Keratinocyte (primary cell): ENCODE data around the gene REXO1. TPM values are rescaled to one million over a fixed set of nuclear protein-coding genes. Genes with fewer than 3 reads are reported as not detected.
"Not testable (repeated sequence)": the region's sequence is repeated elsewhere in the genome, so short reads cannot be mapped to it uniquely, and the experiment has no call there.

Source experiments
- DNase-seq: peaks from one replicate; pipeline ENCODE4 v3.0.0-alpha.2; 2011; ENCODE audit warnings: low read depth, missing footprints, low spot score
- FAIRE-seq: peaks from 2 replicates; lab custom pipeline; 2011; peaks lifted over from hg19 to GRCh38; lab: Jason Lieb, UNC
- H2AFZ ChIP-seq: 2 replicates; pipeline ENCODE4 v1.6.0; 2012; ENCODE audit warnings: low read length, control low read depth, inconsistent platforms; ENCODE audit not compliant: control insufficient read depth
- H3K27ac ChIP-seq: 2 replicates; pipeline ENCODE4 v1.5.1; 2011; ENCODE audit warnings: low read length; ENCODE audit not compliant: control insufficient read depth, insufficient read depth
- H3K27me3 ChIP-seq: 3 replicates; pipeline ENCODE4 v1.6.0; 2011; ENCODE audit warnings: low read length; ENCODE audit not compliant: control insufficient read depth, insufficient read depth; ENCODE audit errors: extremely low read depth
- H3K36me3 ChIP-seq, 2 experiments: 2 replicates in 1 of 2; 3 replicates in 1 of 2; pipeline ENCODE4 v1.5.1; 2011; ENCODE audit warnings: low read length in 2 of 2, mild to moderate bottlenecking in 1 of 2; ENCODE audit not compliant: control insufficient read depth in 2 of 2, insufficient read depth in 2 of 2; ENCODE audit errors: extremely low read depth in 1 of 2
- H3K4me1 ChIP-seq: 3 replicates; pipeline ENCODE4 v1.5.1; 2011; ENCODE audit warnings: low read length; ENCODE audit not compliant: control insufficient read depth, insufficient read depth; ENCODE audit errors: extremely low read depth
- H3K4me2 ChIP-seq: 3 replicates; pipeline ENCODE4 v1.6.0; 2011; ENCODE audit warnings: low read depth, low read length; ENCODE audit not compliant: control insufficient read depth, insufficient read depth; ENCODE audit errors: extremely low read depth
- H3K4me3 ChIP-seq, 3 experiments: fragments of 200-600 bp in 1 of 3; sonication (generic) in 1 of 3; 2 replicates in 2 of 3; 3 replicates in 1 of 3; pipeline ENCODE4 v1.5.1; 2011 to 2016; ENCODE audit warnings: low read length in 3 of 3, mild to moderate bottlenecking in 3 of 3, control low read depth in 2 of 3, inconsistent platforms in 1 of 3, low read depth in 1 of 3, mixed read lengths in 1 of 3, mixed run types in 1 of 3, moderate library complexity in 1 of 3; ENCODE audit not compliant: control insufficient read depth in 2 of 3, insufficient read depth in 2 of 3; ENCODE audit errors: extremely low read depth in 1 of 3
- H3K79me2 ChIP-seq: 2 replicates; pipeline ENCODE4 v1.6.0; 2012; ENCODE audit warnings: low read length; ENCODE audit not compliant: control insufficient read depth, insufficient read depth
- H3K9ac ChIP-seq: 3 replicates; pipeline ENCODE4 v1.6.0; 2011; ENCODE audit warnings: low read length; ENCODE audit not compliant: control insufficient read depth, insufficient read depth; ENCODE audit errors: extremely low read depth
- H3K9me1 ChIP-seq: 3 replicates; pipeline ENCODE4 v1.6.0; 2011; ENCODE audit warnings: low read length; ENCODE audit not compliant: control insufficient read depth, insufficient read depth; ENCODE audit errors: extremely low read depth
- H3K9me3 ChIP-seq: 2 replicates; pipeline ENCODE4 v1.5.1; 2012; ENCODE audit warnings: low read depth, low read length; ENCODE audit not compliant: control insufficient read depth
- H4K20me1 ChIP-seq: 3 replicates; pipeline ENCODE4 v1.6.0; 2011; ENCODE audit warnings: low read length; ENCODE audit not compliant: control insufficient read depth, insufficient read depth; ENCODE audit errors: extremely low read depth
- CTCF ChIP-seq, 3 experiments: IDR thresholded peaks in 1 of 3; conservative IDR thresholded peaks in 1 of 3; optimal IDR thresholded peaks in 1 of 3; 2 replicates in 2 of 3; 3 replicates in 1 of 3; pipeline versions ENCODE3 to v1.5.1; 2011; ENCODE audit warnings: low read length in 3 of 3, mild to moderate bottlenecking in 3 of 3, moderate library complexity in 2 of 3, control low read depth in 1 of 3, inconsistent platforms in 1 of 3; ENCODE audit not compliant: insufficient read depth in 2 of 3; ENCODE audit errors: extremely low read depth in 1 of 3
- EZH2 ChIP-seq: IDR thresholded peaks from one replicate; pipeline ENCODE4 v1.6.1; 2012; ENCODE audit warnings: inconsistent platforms, mild to moderate bottlenecking, low read length, moderate library complexity
- dilution Hi-C: fragments of 300-500 bp; cut with MboI; formaldehyde crosslinking; loops from one replicate; pipeline ENCODE4 v1.7.0; 2020; ENCODE audit warnings: low sequenced_read_pairs; ENCODE audit not compliant: extremely low pct_ligation_motif_present
- polyA plus RNA-seq, 5 experiments: library from polyadenylated mRNA; depleted of rRNA in 3 of 5; stranded (reverse) in 3 of 5; stranded (forward) in 1 of 5; unstranded in 1 of 5; fragments of >200 nt; gene quantifications; 1 replicate in 1 of 5; 2 replicates in 3 of 5; 3 replicates in 1 of 5; pipeline versions ENCODE4 v1.2.1 to v1.2.3, GENCODE V29; 2011 to 2012; ENCODE audit warnings: missing spikeins in 2 of 5, low read depth in 1 of 5, low replicate concordance in 1 of 5

REXO1 gene
- polyA plus RNA-seq, 1 donor (not counting 4 experiments of a cell fraction or from before 2014, with no cell fraction given) = 6.1 TPM

GRCh38 chr19:1882089-1882785 is 34.0 kb upstream of the REXO1 start:
- no peak for DNase-seq
- dilution Hi-C loops = no loop called here
- peak overlapping the region; percentile 1 for H3K4me2 ChIP-seq
- no peak overlapping the region for H3K9ac ChIP-seq
- FAIRE-seq = peak; percentile 41
- no peak overlapping the region for H3K4me3 ChIP-seq
- peaks cover 5 to 11% of the 10 kb centered on the region in 2 experiments for H3K36me3 ChIP-seq
- TF ChIP-seq EZH2 (no peak), CTCF (optimal IDR thresholded peaks at IDR 0.05 in 1 of 3, IDR thresholded peaks at IDR 0.05 in 1 of 3, conservative IDR thresholded peaks at IDR 0.05 in 1 of 3; ENCODE audit: extremely low read depth in 1 of 3, insufficient read depth in 2 of 3, low read length in 3 of 3) (no peak)
- H3K79me2 ChIP-seq = peaks cover 47% of the 10 kb centered on the region
- H3K4me1 ChIP-seq = peaks cover 24% of the 10 kb centered on the region
- H2AFZ ChIP-seq = no peak overlapping the region
- H3K9me3 ChIP-seq = no peaks in the 10 kb centered on the region
- H3K9me1 ChIP-seq = peaks cover 6% of the 10 kb centered on the region
- no peak overlapping the region for H3K27ac ChIP-seq
- H3K27me3 ChIP-seq = no peaks in the 10 kb centered on the region
- peaks cover 25% of the 10 kb centered on the region for H4K20me1 ChIP-seq

- FAIRE-seq, dilution Hi-C loops, H3K27me3 ChIP-seq, H3K9me1 ChIP-seq, H3K9me3 ChIP-seq, H3K9ac ChIP-seq, H2AFZ ChIP-seq, H3K4me3 ChIP-seq, H3K27ac ChIP-seq, DNase-seq: not testable (repeated sequence)
- H3K36me3 ChIP-seq = peaks cover 5 to 11% of the 10 kb centered on the region in 2 experiments
- peaks cover 27% of the 10 kb centered on the region for H3K4me1 ChIP-seq
- H3K79me2 ChIP-seq = peaks cover 47% of the 10 kb centered on the region
- peak overlapping the region; percentile 27 for H3K4me2 ChIP-seq
- peaks cover 25% of the 10 kb centered on the region for H4K20me1 ChIP-seq
These were observed 33.3 kb upstream of the REXO1 start for GRCh38 chr19:1881393-1882088.
